GM19023 (cell line): ENCODE results near the gene PHF12.

ENCODE experiments used
- ATAC-seq: cut with Tn5 transposase; IDR thresholded peaks from one replicate; pipeline ENCODE4 v1.9.1; 2021; ENCODE audit warnings: mild to moderate bottlenecking, moderate library complexity; ENCODE audit not compliant: unreplicated experiment

Gene PHF12

GRCh38 chr17:28862561-28862960, 88.8 kb downstream of the PHF12 start:
- no peak for ATAC-seq

DNA sequence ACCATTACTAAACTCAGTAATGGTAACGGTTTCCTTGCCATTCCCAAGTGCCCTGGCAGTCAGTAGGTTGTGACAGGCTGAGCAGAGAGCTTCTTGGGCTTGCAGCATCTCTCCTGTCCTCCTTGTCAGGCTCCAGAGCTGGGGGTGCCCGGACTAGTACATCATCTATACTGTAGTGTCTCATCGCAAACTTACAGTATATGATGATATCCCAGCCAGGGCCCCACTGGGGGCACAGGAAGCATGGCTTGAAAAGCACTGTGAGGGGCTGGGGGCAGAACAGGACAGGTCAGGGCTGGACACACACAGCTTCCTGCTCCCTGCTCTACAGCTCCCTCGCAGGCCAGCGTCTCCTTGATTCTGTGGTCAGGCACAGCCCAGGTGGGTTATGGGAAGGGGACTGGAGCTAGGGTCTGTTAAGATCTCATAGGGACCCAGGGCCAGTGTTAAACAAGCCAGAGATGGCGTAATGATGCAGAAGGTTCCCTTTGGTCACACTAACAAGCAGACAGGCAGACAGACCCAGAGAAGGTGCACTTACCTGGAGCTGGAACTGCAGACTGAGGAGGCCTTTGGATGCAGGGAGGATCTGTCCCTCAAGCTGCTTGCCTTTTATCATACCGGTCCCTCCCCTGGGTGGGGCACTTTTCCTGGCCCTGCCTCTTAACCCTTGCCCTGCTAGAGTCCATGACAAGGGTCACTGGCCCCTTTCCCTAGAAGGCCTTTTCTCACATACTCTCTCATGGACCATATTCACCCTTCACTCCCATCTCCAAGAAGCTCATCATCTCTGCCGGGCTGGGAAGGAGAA, 89.7 kb downstream of the PHF12 start:
- ATAC-seq = no peak

DNA sequence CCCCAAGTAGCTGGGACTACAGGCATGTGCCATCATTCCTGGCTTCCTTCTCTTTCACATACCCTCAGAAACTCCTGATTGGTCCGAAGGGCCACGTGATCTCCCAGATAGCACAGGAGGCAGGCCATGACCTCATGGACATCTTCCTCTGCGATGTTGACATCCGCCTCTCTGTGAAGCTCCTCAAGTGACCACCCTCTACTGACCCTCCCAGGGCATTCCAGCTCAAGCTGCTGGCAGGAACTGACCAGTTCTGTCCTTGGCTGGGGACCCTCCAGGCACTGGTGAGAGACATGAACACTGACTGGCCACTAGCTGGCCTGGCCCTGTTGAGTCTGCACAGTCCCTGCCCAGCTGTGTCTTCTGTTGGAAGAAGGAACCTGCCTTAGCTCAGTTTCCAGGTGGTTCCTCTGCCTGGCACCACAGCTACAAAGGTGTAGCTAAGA, 90.9 kb downstream of the PHF12 start:
- ATAC-seq = no peak

- no peak for ATAC-seq
Measured at GRCh38 chr17:28858801-28859355, 92.4 kb downstream of the PHF12 start.

- no peak for ATAC-seq
Measured at GRCh38 chr17:28857905-28858800, 93.2 kb downstream of the PHF12 start.

GRCh38 chr17:28856028-28856574, 95.2 kb downstream of the PHF12 start:
- no peak for ATAC-seq

GRCh38 chr17:28855336-28855679, 96.0 kb downstream of the PHF12 start:
- no peak for ATAC-seq
